Neutrophil (primary cell): ENCODE results near the gene HEY2.

Experiments used
- H3K27ac ChIP-seq: fragments of 200-600 bp; sonication (generic); 2 replicates; pipeline ENCODE4 v1.5.1; 2016; ENCODE audit warnings: mild to moderate bottlenecking, moderate library complexity
- H3K27me3 ChIP-seq: fragments of 200-600 bp; sonication (generic); 2 replicates; pipeline ENCODE4 v1.6.0; 2016; ENCODE audit warnings: mild to moderate bottlenecking
- H3K36me3 ChIP-seq: fragments of 200-600 bp; sonication (generic); 2 replicates; pipeline ENCODE4 v1.5.1; 2017
- H3K4me1 ChIP-seq, 2 experiments: fragments of 200-600 bp in 1 of 2; sonication (generic) in 1 of 2; 1 replicate in 1 of 2; 2 replicates in 1 of 2; pipeline versions ENCODE4 v1.5.1 to v1.6.1; 2013 to 2016; ENCODE audit warnings: low read depth in 1 of 2, low read length in 1 of 2, mild to moderate bottlenecking in 1 of 2, moderate library complexity in 1 of 2; ENCODE audit not compliant: control insufficient read depth in 1 of 2, insufficient read depth in 1 of 2
- H3K4me3 ChIP-seq, 2 experiments: fragments of 200-600 bp in 1 of 2; sonication (generic) in 1 of 2; 1 replicate in 1 of 2; 2 replicates in 1 of 2; pipeline ENCODE4 v1.5.1; 2013 to 2016; ENCODE audit warnings: low read depth in 1 of 2, low read length in 1 of 2, mild to moderate bottlenecking in 1 of 2, moderate library complexity in 1 of 2
- H3K9me3 ChIP-seq: fragments of 200-600 bp; sonication (generic); 2 replicates; pipeline ENCODE4 v1.5.1; 2016
- CTCF ChIP-seq: fragments of 200-600 bp; sonication (generic); IDR thresholded peaks from 2 replicates; pipeline ENCODE4 v1.5.1; 2016; ENCODE audit warnings: antibody characterized with exemption

The HEY2 gene

DNA sequence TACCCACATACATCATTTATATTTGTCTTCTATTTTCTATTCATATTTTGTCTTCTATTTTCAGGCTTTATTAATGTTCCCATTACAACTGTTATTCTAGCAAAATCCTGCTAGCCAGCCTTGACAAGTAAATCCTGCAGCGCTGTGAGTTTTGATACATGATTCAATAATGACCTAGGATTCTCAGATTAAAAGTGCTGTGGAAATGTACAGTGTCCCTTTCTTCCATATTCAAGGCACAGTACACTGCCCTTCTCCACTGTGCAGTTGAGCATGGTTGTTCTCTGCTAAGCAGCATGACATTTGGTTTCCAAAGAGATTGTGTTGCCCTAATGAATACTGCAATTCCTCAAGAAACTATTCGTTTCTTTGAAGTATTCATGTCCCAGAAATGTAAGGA, 5.8 kb upstream of the HEY2 start:
- H3K27me3 ChIP-seq, result peaks cover 100% of the 10 kb centered on the region
- no peak for TF ChIP-seq CTCF

DNA sequence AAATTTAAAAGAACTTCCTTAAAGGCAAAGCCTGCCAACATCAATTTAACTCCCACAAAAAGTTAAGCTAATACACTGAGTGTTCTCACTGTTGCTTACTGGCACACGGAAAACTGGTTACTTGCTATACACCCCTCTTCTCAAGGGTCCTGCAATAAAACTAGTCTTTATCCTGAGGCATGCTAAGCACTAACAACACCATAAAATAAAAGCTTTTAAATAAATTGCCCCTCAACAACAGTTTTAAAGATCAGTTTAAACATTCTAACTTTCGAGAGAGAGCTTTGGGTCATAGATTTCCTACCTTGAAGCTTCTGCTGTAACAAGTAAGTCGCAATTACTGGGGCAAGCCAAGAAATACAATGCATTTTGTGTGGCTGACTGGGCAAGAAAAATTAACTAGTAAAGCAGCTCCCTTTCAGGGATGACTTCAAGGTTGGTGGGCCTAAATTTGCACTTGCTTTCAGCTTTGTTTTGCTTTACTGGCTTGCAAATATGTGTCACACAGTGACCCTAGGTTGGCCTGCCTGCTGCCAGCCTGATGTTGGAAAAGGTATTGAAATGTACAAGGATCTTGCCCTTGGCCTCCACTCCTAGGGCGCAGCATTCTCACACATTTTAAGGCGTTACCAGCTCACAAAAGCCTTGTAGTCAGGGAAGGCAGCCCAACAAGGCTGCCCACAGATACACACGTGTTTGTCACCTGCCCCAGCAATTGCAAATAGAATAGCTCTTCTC, 4.0 kb upstream of the HEY2 start:
- Histone ChIP-seq H3K27me3 (peaks cover 100% of the 10 kb centered on the region), H3K9me3 (no peaks in the 10 kb centered on the region), H3K36me3 (no peaks in the 10 kb centered on the region), H3K27ac (no peak overlapping the region), H3K4me1 (peaks cover 37 to 40% of the 10 kb centered on the region in 2 experiments), H3K4me3 (no peak overlapping the region)
- no peak for TF ChIP-seq CTCF

More for the DNA sequence above, 5.8 kb upstream of the HEY2 start:
- Histone ChIP-seq H3K36me3 (no peaks in the 10 kb centered on the region), H3K9me3 (no peaks in the 10 kb centered on the region), H3K4me3 (no peak overlapping the region), H3K4me1 (peaks cover 22 to 23% of the 10 kb centered on the region in 2 experiments), H3K27ac (no peak overlapping the region)

DNA sequence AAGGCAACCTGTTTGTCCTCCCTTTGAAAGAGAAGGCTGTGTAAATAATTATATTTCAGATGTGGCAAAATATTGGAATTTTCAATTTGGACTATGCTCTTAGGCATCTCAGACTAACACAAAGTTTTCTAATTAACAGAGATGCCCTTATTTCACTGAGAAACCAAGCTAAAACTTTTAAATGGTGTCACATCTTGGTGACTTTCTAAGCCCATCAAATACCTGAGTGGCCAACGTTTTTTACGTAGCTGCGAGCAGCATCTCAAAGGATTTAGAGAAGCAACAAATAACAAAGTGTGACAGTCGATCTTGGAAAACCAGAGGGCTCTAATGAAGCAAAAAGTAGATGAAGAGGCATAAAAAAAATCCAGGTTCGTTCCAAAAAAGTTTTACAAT, 3.4 kb upstream of the HEY2 start:
- Histone ChIP-seq H3K4me3 (no peak overlapping the region), H3K27me3 (peaks cover 100% of the 10 kb centered on the region), H3K27ac (no peak overlapping the region), H3K4me1 (peaks cover 42 to 46% of the 10 kb centered on the region in 2 experiments), H3K36me3 (no peaks in the 10 kb centered on the region), H3K9me3 (no peaks in the 10 kb centered on the region)
- no peak for TF ChIP-seq CTCF

GRCh38 chr6:125746731-125747588, 2.5 kb upstream of the HEY2 start:
- TF ChIP-seq CTCF, result no peak
- H3K4me3 ChIP-seq, result peak overlapping the region; percentile 72 to 91
- no peaks in the 10 kb centered on the region for H3K9me3 ChIP-seq
- peaks cover 43 to 51% of the 10 kb centered on the region in 2 experiments for H3K4me1 ChIP-seq
- peaks cover 100% of the 10 kb centered on the region for H3K27me3 ChIP-seq
- no peaks in the 10 kb centered on the region for H3K36me3 ChIP-seq
- H3K27ac ChIP-seq, result no peak overlapping the region

DNA sequence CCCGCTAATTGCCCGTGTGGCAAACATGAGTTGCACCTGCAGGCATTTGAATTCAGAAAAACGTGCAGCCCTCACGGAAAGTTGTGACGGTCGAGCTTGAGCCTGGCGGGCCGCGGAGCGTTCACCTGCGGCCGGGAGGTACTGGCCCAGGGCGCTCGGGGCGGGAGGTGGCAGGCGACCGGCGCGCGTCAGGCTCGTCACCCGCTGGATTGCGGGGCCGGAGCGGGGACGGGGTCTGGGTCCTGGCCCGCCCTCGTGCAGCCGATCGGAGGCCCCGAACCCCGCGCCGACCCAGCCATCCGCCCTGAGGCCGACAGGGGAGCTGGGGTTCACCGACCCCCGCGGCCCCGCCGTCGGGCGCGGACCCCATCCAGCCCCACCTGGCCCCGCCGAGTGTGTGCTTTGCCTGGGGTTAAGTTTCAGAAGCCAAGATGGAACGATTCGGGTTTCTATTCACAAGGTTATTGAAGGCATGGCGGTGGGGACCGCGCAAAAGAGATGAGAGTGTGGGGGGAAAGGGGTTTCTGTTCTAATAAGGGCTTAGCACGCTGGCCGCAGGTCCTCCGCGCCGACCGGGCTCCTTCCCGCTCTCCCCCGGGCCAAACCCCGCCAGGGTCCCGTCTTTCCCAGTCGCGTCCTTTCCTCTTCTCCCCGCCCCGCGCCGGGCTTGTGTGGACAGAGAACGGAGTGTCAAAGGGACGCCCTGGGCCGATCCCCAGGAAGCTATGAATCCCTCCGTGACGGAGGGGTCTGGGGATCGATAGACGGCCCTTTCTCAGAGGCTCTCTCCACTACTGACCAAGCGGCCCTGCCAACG, 1.6 kb upstream of the HEY2 start:
- no peaks in the 10 kb centered on the region for H3K9me3 ChIP-seq
- H3K36me3 ChIP-seq, result no peaks in the 10 kb centered on the region
- H3K4me1 ChIP-seq, result peaks cover 43 to 51% of the 10 kb centered on the region in 2 experiments
- peak overlapping the region; percentile 72 to 91 for H3K4me3 ChIP-seq
- peaks cover 100% of the 10 kb centered on the region for H3K27me3 ChIP-seq
- H3K27ac ChIP-seq, result no peak overlapping the region
- no peak for TF ChIP-seq CTCF
